Glomerular endothelial cell (primary cell): ENCODE measurements around the gene RNU6-1. TPM values are rescaled to one million over a fixed set of nuclear protein-coding genes. Genes with fewer than 3 reads are reported as not detected.

Source experiments
- DNase-seq: peaks from one replicate; pipeline ENCODE4 v3.0.0-alpha.2; 2011; ENCODE audit warnings: low read depth, low spot score; ENCODE audit errors: extremely low read depth
- total RNA-seq: library from RNA; depleted of rRNA; stranded (reverse); fragments of >200 nt; gene quantifications from 2 replicates; pipeline ENCODE4 v1.2.3, GENCODE V29; 2015

Gene RNU6-1
- total RNA-seq, 1 donor from 2014 or later, result not detected

DNA sequence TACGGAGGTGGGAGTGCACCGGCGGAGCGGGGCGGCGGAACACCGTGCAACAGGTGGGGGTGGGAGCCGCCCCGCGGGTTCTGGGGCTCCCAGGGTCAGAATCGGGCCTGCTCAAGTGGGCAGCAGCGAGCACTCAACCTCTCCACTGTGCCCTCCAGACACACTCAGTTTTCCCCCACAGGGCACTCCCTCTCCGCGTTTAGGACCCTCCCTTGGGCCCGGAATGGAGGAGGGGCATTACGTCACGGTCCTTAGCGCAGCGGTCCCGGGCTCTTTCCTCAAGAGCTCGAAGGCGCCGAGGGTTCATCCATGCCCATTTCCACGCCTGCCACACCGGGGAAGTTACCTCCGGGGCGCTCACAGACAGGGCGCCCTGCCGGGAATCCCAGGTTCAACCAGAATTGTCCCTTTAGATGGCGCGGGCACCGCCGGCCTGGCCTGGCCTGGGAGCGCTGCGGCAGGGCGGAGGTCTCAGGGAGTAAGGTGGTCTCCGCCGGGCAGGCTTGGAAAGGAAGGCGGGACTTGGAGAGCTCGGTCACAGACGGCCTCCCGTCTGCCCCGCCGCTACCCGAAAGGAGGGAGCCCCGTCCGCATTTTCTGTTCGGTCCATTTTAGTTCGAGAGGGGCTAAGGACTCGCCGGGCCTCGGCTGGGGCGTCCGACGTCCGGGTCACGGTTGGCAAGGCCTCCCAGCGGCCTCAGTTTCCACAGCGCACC is 5.1 kb downstream of the RNU6-1 start:
- no peak for DNase-seq

GRCh38 chr15:67833710-67834511 is 5.9 kb downstream of the RNU6-1 start:
- DNase-seq, result no peak

DNA sequence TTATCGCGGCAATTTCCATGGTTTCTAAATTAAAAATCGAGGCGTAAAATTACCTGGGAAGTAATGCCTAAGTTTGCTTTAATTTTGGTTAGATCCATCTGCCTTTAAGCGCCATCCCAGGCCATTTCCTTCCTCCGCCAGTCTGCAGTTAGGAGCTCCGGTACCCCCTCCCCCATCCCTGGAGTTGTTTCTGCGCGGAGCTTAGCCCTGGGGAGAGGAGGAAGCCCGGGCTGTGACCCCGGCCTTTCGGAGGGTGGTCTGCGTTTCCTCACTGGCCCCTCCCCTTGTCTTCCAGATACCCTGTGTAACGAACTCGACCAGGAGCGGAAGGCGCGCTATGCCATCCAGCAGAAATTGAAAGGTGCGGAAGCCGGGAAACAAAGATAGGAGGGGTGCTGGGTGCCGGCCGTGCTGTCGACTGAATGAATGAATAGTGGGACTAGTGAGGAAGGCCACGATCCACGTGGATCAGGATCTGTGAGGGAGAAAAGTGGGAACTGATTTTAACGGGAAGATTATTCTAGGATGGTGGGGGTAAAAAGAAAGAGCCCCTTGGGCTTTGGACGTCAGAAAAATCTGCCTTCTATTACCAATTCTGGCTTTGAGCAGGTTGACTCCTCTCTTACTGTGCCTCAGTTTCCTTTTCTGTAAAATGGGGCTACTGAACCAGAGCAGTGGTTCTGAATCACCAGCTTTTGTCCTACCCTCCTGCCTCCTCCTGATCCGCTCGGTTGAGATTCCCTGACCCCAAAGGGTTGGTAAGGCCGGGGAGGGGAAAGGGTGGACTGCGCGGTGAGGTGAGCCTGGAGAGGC is 6.7 kb downstream of the RNU6-1 start:
- DNase-seq, result no peak

GRCh38 chr15:67832031-67832551 is 7.8 kb downstream of the RNU6-1 start:
- DNase-seq, result no peak

DNA sequence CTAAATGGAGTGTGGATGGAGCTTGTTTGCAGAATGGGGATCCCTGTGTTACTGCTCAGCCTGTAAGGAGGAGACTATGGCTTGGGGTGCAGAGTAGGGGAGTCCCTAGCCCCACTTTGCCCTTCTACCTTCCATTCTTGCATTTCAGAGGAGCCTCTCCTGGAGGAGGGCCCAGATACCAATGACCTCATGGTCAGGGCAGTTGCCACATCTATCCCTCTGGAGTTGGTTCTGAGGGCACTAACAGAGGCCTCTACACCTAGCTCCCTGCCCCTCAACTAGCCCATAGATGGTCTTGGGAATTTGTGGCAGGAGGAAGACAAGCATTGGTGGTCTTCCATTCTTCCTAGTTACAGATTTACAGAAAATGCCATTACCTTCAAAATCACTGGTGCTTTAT is 8.5 kb downstream of the RNU6-1 start:
- DNase-seq, result no peak

GRCh38 chr15:67829647-67830504 is 10.0 kb downstream of the RNU6-1 start:
- no peak for DNase-seq

- no peak for DNase-seq
Measured at GRCh38 chr15:67828969-67829646, 10.7 kb downstream of the RNU6-1 start.

DNA sequence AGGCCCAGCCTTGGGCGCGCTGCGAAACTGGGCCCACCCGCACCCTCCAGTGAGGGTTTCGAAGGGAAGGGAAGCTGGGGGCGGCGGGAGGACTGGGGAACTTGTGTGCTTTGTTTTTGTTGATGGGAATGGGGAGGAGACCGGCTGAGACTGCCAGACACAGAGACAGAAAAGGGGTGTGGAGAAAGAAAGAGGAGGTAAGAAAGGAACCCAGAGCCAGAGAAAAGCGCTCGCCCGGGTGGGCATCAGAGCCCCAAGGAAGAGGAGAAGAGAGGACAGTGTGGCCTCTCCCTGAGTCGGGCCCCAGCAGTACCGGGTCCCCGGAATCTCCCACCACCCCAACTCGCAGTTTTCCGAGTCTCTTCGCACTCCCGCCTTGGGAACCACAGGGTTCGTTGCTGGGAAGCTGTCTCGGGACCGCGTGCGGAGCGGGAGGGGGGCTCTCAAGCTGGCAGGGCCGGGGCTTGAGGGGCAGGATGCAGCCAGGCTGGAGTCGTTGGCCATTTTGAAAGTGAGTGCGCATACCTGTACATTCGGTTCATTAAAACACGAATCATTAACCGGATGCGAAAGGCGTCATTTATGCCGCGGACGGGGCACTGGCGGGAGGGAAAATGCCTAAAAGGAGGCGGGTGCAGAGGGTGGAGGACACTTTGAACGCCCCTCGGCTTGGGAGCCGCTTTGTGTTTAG is 11.4 kb downstream of the RNU6-1 start:
- DNase-seq, result no peak

DNA sequence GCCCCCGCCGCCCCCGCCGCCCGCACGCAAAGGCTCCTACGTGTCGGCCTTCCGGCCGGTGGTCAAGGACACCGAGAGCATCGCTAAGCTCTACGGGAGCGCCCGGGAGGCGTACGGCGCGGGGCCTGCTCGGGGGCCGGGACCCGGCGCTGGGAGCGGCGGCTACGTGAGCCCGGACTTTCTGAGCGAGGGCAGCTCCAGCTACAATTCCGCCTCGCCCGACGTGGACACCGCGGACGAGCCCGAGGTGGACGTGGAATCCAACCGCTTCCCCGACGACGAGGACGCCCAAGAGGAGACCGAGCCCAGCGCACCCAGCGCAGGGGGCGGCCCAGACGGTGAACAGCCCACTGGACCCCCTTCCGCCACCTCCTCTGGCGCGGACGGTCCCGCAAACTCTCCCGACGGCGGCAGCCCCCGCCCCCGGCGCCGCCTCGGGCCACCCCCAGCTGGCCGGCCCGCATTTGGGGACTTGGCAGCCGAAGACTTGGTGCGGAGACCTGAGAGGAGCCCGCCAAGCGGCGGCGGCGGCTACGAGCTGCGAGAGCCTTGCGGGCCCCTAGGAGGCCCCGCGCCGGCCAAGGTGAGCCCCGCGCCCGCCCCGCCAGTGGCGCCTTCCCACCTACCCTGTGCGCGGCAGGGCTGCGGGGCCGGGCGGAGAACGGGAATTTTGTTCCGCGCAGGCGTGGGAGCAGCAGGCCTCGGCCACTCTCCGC is 12.1 kb downstream of the RNU6-1 start:
- no peak for DNase-seq

- no peak for DNase-seq
Measured at GRCh38 chr15:67826717-67827561, 12.9 kb downstream of the RNU6-1 start.

GRCh38 chr15:67825881-67826716 is 13.7 kb downstream of the RNU6-1 start:
- DNase-seq, result no peak

GRCh38 chr15:67824976-67825880 is 14.6 kb downstream of the RNU6-1 start, which contains the start of gene SKOR1:
Gene SKOR1 (plus strand): TSS chr15:67825509. CDS start chr15:67825603, 94 bp downstream.
- no peak for DNase-seq

GRCh38 chr15:67824197-67824968 is 15.5 kb downstream of the RNU6-1 start:
- no peak for DNase-seq

DNA sequence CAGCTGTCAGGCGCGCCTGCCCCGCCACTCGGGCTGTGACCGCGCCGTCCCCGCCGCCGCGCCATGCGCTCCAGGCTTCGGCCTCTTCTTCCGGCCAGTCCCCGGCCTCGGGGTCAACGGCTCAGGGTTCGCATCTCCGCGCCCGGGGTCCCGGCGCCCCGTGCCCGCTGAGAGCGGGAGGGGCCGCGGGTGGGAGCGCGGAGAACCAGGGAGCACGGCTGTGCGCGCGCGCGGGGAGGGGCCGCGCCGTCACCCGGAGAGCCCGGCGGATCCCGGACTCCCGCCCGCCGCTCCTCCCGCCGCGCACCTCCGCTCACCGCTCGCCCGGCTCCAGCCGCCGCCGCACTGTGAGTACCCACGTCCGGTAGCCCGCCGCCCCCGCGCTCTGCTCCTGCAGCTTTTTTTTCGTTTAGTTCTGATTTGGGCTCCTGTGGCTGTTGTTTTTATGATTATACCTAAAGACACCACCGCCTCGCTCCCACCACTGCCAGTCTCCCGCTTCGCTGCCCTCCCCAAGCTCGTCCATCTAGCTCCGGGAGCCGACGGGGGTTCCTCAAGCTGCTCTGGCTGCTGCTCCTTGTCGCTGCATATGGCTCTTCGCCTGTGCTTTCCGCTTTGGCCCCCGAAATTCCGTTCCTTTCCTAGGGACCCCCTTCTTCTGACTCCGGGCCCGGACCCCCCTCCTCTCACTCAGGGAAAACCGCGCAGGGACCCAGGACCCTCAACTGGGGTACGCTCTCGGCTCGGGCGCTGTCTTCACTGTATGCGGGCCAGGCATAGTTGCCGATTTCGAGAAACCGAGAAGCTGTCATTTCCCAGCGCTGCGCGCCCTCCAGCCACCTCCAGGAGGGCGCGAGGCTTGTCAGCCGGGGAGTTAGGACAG is 16.3 kb downstream of the RNU6-1 start:
- DNase-seq, result no peak
